GM12878 (cell line): ENCODE data around the gene EFCAB7. TPM values are rescaled to one million over a fixed set of nuclear protein-coding genes. Genes with fewer than 3 reads are reported as not detected.

Source experiments
- ATAC-seq: fragments of 200-7000 bp; cut with Tn5 transposase; 3 replicates; pipeline ENCODE4 v1.9.1; 2020; ENCODE audit warnings: mild to moderate bottlenecking, moderate library complexity
- BruUV-seq: library from RNA; stranded (reverse); fragments of 400-500 nt; replicated peaks from 2 replicates; lab custom pipeline; 2021; lab: Mats Ljungman, UMichigan
- CTCF ChIA-PET: fragments of 300-600 bp; sonication (Branson Sonifier 250); formaldehyde crosslinking; extraction: SDS; loops from one replicate; lab custom pipeline; 2021; ENCODE audit warnings: inconsistent platforms; lab: Yijun Ruan, JAX
- POLR2A ChIA-PET: fragments of 350-600 bp; formaldehyde crosslinking; extraction: SDS; loops from one replicate; lab custom pipeline; 2021; ENCODE audit warnings: inconsistent platforms; lab: Charles Lee
- RAD21 ChIA-PET: fragments of 300-600 bp; sonication (Branson Sonifier 250); formaldehyde crosslinking; loops from one replicate; lab custom pipeline; 2023; ENCODE audit warnings: antibody characterized with exemption; ENCODE audit not compliant: unreplicated experiment; lab: Charles Lee
- SMC1A ChIA-PET: fragments of 300-600 bp; sonication (Branson Sonifier 250); formaldehyde crosslinking; loops from one replicate; lab custom pipeline; 2023; ENCODE audit not compliant: unreplicated experiment, uncharacterized antibody; lab: Charles Lee
- DNase-seq: peaks from one replicate; pipeline ENCODE4 v3.0.0-alpha.2; 2011; ENCODE audit warnings: low read depth, low spot score
- FAIRE-seq: peaks from 3 replicates; lab custom pipeline; 2011; peaks lifted over from hg19 to GRCh38; lab: Jason Lieb, UNC
- H2AFZ ChIP-seq: 2 replicates; pipeline ENCODE4 v1.6.0; 2011; ENCODE audit warnings: low read depth, low read length, control low read depth; ENCODE audit not compliant: control insufficient read depth
- H3K27ac ChIP-seq: 2 replicates; pipeline ENCODE4 v1.5.1; 2011; ENCODE audit warnings: control low read depth; ENCODE audit not compliant: control insufficient read depth, insufficient read depth
- H3K27me3 ChIP-seq, 2 experiments: replicated peaks in 1 of 2; 2 replicates each; pipeline versions ENCODE4 v1.6.0 to v1.6.1; 2011; ENCODE audit warnings: low read length in 1 of 2; ENCODE audit not compliant: control insufficient read depth in 2 of 2, insufficient read depth in 2 of 2
- H3K36me3 ChIP-seq, 2 experiments: 2 replicates each; pipeline ENCODE4 v1.5.1; 2011; ENCODE audit warnings: low read length in 1 of 2; ENCODE audit not compliant: control insufficient read depth in 2 of 2, insufficient read depth in 2 of 2
- H3K4me1 ChIP-seq: 2 replicates; pipeline ENCODE4 v1.6.1; 2011; ENCODE audit warnings: mild to moderate bottlenecking, low read length, moderate library complexity, mixed read lengths; ENCODE audit not compliant: control insufficient read depth, insufficient read depth
- H3K4me2 ChIP-seq: 2 replicates; pipeline ENCODE4 v1.6.0; 2011; ENCODE audit warnings: control low read depth; ENCODE audit not compliant: control insufficient read depth, insufficient read depth
- H3K4me3 ChIP-seq: fragments of 200-600 bp; sonication (generic); 2 replicates; pipeline ENCODE4 v1.5.1; 2016
- H3K79me2 ChIP-seq: 2 replicates; pipeline ENCODE4 v1.6.0; 2011; ENCODE audit warnings: low read length; ENCODE audit not compliant: control insufficient read depth, insufficient read depth
- H3K9ac ChIP-seq: 2 replicates; pipeline ENCODE4 v1.8.0; 2011; ENCODE audit warnings: low read length, control low read depth, mixed read lengths; ENCODE audit not compliant: control insufficient read depth, insufficient read depth
- H3K9me3 ChIP-seq: replicated peaks from 3 replicates; pipeline ENCODE4 v1.5.1; 2011; ENCODE audit warnings: mild to moderate bottlenecking, low read length; ENCODE audit not compliant: control insufficient read depth, insufficient read depth
- H4K20me1 ChIP-seq: 2 replicates; pipeline ENCODE4 v1.6.0; 2011; ENCODE audit not compliant: control insufficient read depth, insufficient read depth
- ATF7 ChIP-seq: fragments of 450-650 bp; IDR thresholded peaks from 2 replicates; pipeline ENCODE4 v1.6.1; 2016; ENCODE audit warnings: low read depth, mild to moderate bottlenecking
- CBX3 ChIP-seq: fragments of 200-600 bp; sonication (generic); IDR thresholded peaks from 2 replicates; pipeline ENCODE4 v1.6.1; 2016; ENCODE audit warnings: low read depth, borderline replicate concordance
- EGR1 ChIP-seq, 2 experiments: IDR thresholded peaks; 1 replicate in 1 of 2; 2 replicates in 1 of 2; pipeline ENCODE4 v1.6.1; 2011 to 2012; ENCODE audit warnings: low read depth in 2 of 2, low read length in 2 of 2, borderline replicate concordance in 1 of 2, mild to moderate bottlenecking in 1 of 2, moderate library complexity in 1 of 2
- MEF2B ChIP-seq: fragments of 450-650 bp; IDR thresholded peaks from 2 replicates; pipeline ENCODE4 v1.6.1; 2018; ENCODE audit warnings: mild to moderate bottlenecking, moderate library complexity; ENCODE audit not compliant: partially characterized antibody, poor library complexity, severe bottlenecking
- NFIC ChIP-seq: IDR thresholded peaks from 2 replicates; pipeline ENCODE4 v1.6.1; 2012; ENCODE audit warnings: low read depth, mild to moderate bottlenecking, inconsistent platforms, low read length, moderate library complexity
- NFYB ChIP-seq: IDR thresholded peaks from 2 replicates; pipeline ENCODE4 v1.6.1; 2011; ENCODE audit warnings: low read depth, mild to moderate bottlenecking, low read length, improper control_type of control experiment, moderate library complexity; ENCODE audit not compliant: insufficient read depth
- NKRF ChIP-seq: fragments of 450-650 bp; conservative IDR thresholded peaks from 2 replicates; pipeline ENCODE4 v1.6.1; 2017; ENCODE audit warnings: mild to moderate bottlenecking, moderate library complexity
- NR2C2 ChIP-seq: IDR thresholded peaks from 2 replicates; pipeline ENCODE4 v1.6.1; 2011; ENCODE audit warnings: borderline replicate concordance, low read depth; ENCODE audit not compliant: control insufficient read depth, insufficient read length
- SIX5 ChIP-seq: IDR thresholded peaks from 2 replicates; pipeline ENCODE4 v1.6.1; 2011; ENCODE audit warnings: mild to moderate bottlenecking, low read depth, low read length, moderate library complexity; ENCODE audit not compliant: severe bottlenecking
- ZNF274 ChIP-seq: IDR thresholded peaks from one replicate; pipeline ENCODE4 v1.8.0; 2011; ENCODE audit not compliant: insufficient read length, insufficient read depth
- WGBS: methylation state at CpG from one replicate; pipeline ENCODE4 v1.1.6; 2016; ENCODE audit warnings: low lambda C conversion rate; ENCODE audit not compliant: insufficient replicate concordance, insufficient coverage; ENCODE audit errors: missing lambda C conversion rate; 5-methylcytosine and 5-hydroxymethylcytosine counted together
- in situ Hi-C: fragments of 300-500 bp; cut with MboI; formaldehyde crosslinking; loops from 9 replicates; pipeline ENCODE4 v1.14.3; 2018; ENCODE audit warnings: mixed read lengths
- intact Hi-C: fragments of 100-400 bp; cut with micrococcal nuclease; formaldehyde crosslinking; loops from one replicate; pipeline ENCODE4 v1.14.2; 2022; ENCODE audit not compliant: unreplicated experiment
- polyA plus RNA-seq, 11 experiments: library from polyadenylated mRNA; depleted of rRNA in 4 of 11; unstranded in 6 of 11; stranded (reverse) in 5 of 11; fragments of >200 nt; fragmentation: Nextera tagmentation in 4 of 11; fragmentation: Illumina TruSeq in 1 of 11; extraction: Ambion mirVana in 4 of 11; extraction: Trizol in 1 of 11; gene quantifications; 1 replicate in 1 of 11; 2 replicates in 10 of 11; pipeline versions ENCODE4 v1.2.1 to v1.2.3, GENCODE V29; 2011 to 2016; ENCODE audit warnings: inconsistent platforms in 2 of 11, missing spikeins in 2 of 11, low read depth in 1 of 11
- total RNA-seq, 4 experiments: library from RNA; depleted of rRNA in 3 of 4; stranded (reverse); fragments of >200 nt in 3 of 4; fragmentation: Illumina TruSeq in 1 of 4; extraction: Trizol in 1 of 4; gene quantifications; 2 replicates each; pipeline versions ENCODE4 v1.2.1 to v1.2.3, GENCODE V29; 2013 to 2021
- TF ChIP-seq, protein P1 (sequence below): fragments of 150-350 bp; IDR thresholded peaks from 2 replicates; pipeline ENCODE4 v1.6.1; 2014; ENCODE audit warnings: mild to moderate bottlenecking, low read depth, low read length

The EFCAB7 gene
- total and polyA plus RNA-seq, 10 of the 15 experiments (the other 5 are each of a cell fraction or from before 2014, with no cell fraction given), result 4.4 to 9.8 (median 5.7) TPM

GRCh38 chr1:63569068-63569467, 45.7 kb downstream of the EFCAB7 start (continued):
- peak; percentile 52 for TF ChIP-seq MEF2B
- TF ChIP-seq, all 136 proteins: peak for 7

DNA sequence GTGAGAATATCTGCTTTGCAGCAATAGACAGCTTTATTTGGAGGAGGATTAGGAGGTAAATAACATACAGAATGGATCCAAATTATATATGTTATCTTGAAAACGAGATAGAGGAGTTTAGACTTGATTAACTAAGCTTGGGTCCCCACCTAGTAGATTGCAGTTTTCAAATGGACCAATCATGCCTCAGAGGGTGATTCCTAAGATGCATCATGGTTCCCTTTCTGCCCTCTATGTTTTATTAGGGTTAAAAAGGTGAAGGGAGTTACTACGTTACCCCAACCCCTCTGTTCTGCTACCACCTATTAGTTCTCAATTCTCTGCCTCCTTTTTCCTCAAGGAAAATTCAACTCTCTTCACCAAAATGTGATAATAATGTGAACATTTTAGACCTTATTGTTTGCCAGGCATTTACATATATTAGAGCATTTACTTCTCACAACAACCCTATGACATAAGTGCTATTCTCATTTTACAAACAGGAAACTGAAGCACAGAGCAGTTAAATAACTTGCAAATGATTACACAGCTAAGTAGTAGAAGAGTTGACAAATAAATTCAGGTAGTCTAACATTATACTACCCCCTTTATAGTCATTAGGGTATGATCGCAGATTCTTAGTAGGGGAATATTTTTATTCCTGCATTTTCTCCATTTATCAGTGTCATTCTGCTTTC, 46.5 kb downstream of the EFCAB7 start:
- H2AFZ ChIP-seq, result no peak overlapping the region
- H3K4me1 ChIP-seq, result no peaks in the 10 kb centered on the region
- TF ChIP-seq NKRF (no peak), SIX5 (no peak), NFIC (no peak), EGR1 (IDR thresholded peaks at IDR 0.05; ENCODE audit: borderline replicate concordance in 1 of 2, low read depth in 2 of 2, low read length in 2 of 2) (no peak), NFYB (peak; percentile 84), NR2C2 (no peak), ATF7 (peak; percentile 74), CBX3 (no peak), ZNF274 (no peak)
- TF ChIP-seq, protein P1, sequence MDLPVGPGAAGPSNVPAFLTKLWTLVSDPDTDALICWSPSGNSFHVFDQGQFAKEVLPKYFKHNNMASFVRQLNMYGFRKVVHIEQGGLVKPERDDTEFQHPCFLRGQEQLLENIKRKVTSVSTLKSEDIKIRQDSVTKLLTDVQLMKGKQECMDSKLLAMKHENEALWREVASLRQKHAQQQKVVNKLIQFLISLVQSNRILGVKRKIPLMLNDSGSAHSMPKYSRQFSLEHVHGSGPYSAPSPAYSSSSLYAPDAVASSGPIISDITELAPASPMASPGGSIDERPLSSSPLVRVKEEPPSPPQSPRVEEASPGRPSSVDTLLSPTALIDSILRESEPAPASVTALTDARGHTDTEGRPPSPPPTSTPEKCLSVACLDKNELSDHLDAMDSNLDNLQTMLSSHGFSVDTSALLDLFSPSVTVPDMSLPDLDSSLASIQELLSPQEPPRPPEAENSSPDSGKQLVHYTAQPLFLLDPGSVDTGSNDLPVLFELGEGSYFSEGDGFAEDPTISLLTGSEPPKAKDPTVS, result no peak
- H3K36me3 ChIP-seq, result no peaks in the 10 kb centered on the region
- in situ Hi-C loops (no loop called here), intact Hi-C loops (no loop called here)
- FAIRE-seq (no peak), ATAC-seq (peak; percentile 89), DNase-seq (no peak)
- H3K27ac ChIP-seq, result no peak overlapping the region
- H3K9me3 ChIP-seq, result no peaks in the 10 kb centered on the region; the same call in 2 of the 3 replicates
- ChIA-PET CTCF (interaction anchor here (1.8 to 5.8 kb wide), 2 partner anchors 12 to 46 kb away, joined by 4 to 48 read pairs; partner anchors contain the start of genes EFCAB7 and ITGB3BP), RAD21 (interaction anchor here (2.4 kb wide), 1 partner anchor 24 kb away, joined by 5 read pairs; the partner anchor contains the start of gene PGM1), SMC1A (interaction anchor here (0.6 to 3.2 kb wide), 6 partner anchors 9 to 596 kb away, joined by 3 to 22 read pairs (median 4); partner anchors contain the start of gene PGM1), POLR2A (interaction anchor here (1.3 to 2.6 kb wide), 2 partner anchors 21 to 24 kb away, joined by 4 to 11 read pairs; partner anchors contain the start of gene PGM1)
- no peaks in the 10 kb centered on the region for H3K79me2 ChIP-seq
- BruUV-seq, result no TSS peak
- 81% methylated on average over 3 of the region's 3 CpGs for WGBS
- H3K27me3 ChIP-seq, result no peaks in the 10 kb centered on the region
- no peak overlapping the region for H3K4me3 ChIP-seq
- no peak overlapping the region for H3K4me2 ChIP-seq
- H4K20me1 ChIP-seq, result no peaks in the 10 kb centered on the region
- no peak overlapping the region for H3K9ac ChIP-seq
